ENCODE data around the gene PDCD4. TPM values are rescaled to one million over a fixed set of nuclear protein-coding genes. Genes with fewer than 3 reads are reported as not detected.
A peak's percentile ranks its signal among the peaks of the same experiment; 100 is the strongest.

Gene PDCD4
- polyA plus RNA-seq, 6 donors from 2014 or later, result 197 to 439 (median 323) TPM

DNA sequence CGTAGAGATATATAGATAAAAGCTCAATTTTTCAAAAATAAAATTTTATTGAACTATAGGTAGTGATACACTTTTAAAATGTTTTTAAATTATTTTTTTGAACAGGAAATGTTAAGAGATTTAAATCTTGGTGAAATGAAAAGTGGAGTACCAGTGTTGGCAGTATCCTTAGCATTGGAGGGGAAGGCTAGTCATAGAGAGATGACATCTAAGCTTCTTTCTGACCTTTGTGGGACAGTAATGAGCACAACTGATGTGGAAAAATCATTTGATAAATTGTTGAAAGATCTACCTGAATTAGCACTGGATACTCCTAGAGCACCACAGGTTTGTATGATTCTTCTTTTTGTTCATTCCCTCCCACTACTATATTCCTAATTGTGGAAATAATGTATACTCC lies 15.8 kb downstream of the PDCD4 start:
- Mint-ChIP-seq H3K36me3 (peaks cover 17 to 24% of the 10 kb centered on the region in 2 donors), H3K9me3 (no peaks in the 10 kb centered on the region), H3K4me3 (no peak overlapping the region), H3K27me3 (no peaks in the 10 kb centered on the region), H3K27ac (peak overlapping the region in 3 of 6 donors; percentile 41 to 71 (median 61)), H3K4me1 (peaks cover 18 to 29% (median 22%) of the 10 kb centered on the region in 3 donors)
- no peak for DNase-seq
- ATAC-seq (ENCODE audit: low read depth in 2 of 2), result no peak

DNA sequence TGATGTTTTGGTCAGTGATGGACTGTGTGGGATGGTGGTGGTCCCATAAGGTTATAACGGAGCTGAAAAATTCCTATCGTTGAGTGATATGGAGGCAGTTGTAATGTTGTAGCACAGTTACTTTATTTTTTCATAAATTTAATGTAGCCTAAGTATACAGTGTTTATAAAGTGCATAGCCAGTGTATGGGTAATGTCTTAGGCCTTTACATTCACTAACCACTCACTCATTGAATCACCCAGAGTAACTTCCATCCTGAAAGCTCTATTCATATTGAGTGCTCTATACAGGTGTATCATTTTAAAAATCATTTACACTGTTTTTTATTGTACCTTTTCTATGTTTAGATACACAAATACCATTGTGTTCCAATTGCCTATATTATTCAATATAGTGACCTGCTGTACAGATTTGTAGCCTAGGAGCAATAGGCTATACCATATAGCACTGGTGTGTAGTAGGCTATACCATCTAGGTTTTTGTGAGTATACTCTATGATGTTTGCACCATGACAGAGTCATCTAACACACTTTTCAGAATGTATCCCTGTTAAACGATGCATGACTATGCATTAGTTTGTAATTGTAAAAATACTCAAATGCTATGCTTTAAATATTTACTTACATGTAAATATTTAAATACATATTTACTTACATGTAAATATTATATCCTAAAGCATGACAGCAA lies 21.0 kb downstream of the PDCD4 start:
- Mint-ChIP-seq H3K27me3 (no peaks in the 10 kb centered on the region), H3K4me3 (no peak overlapping the region), H3K4me1 (peaks cover 2 to 19% (median 18%) of the 10 kb centered on the region in 3 donors), H3K27ac (peak overlapping the region in 1 of 6 donors; percentile 73), H3K36me3 (peaks cover 12 to 24% of the 10 kb centered on the region in 2 donors), H3K9me3 (no peaks in the 10 kb centered on the region)
- no peak for ATAC-seq (ENCODE audit: low read depth in 2 of 2)
- no peak for DNase-seq

DNA sequence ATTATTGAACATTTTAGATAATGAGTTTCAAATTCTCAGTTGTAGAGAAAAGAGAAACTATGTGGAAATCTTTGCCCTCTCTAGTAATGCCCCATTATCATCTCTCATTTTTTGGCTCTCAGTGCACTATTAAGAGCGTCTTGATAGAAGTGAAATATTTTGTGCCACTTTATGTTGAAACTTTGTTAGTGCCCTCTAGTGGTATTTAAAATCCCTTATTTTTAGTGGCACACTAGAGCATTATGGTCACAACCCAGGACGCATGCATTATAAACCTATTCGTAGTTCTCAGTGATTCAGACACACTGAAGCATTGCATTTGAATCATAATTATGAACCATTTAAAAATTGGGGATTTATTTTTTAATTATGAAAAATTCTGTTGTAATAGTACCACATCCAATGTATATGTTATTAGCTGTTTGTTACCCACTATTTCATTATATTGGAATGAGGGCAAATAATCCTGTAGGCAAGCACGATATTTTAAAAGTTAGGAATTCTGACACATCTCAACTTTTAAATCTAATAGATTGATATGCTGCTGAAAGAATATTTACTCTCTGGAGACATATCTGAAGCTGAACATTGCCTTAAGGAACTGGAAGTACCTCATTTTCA lies 21.9 kb downstream of the PDCD4 start:
- no peaks in the 10 kb centered on the region for H3K9me3 Mint-ChIP-seq
- peaks cover 2 to 19% (median 18%) of the 10 kb centered on the region in 3 donors for H3K4me1 Mint-ChIP-seq
- H3K27ac Mint-ChIP-seq, result peak overlapping the region in 1 of 6 donors; percentile 51
- H3K36me3 Mint-ChIP-seq, result peaks cover 10 to 24% of the 10 kb centered on the region in 2 donors
- DNase-seq (peak; percentile 50), ATAC-seq (ENCODE audit: low read depth in 2 of 2) (peak; percentile 92 to 97)
- no peak overlapping the region for H3K4me3 Mint-ChIP-seq
- H3K27me3 Mint-ChIP-seq, result no peaks in the 10 kb centered on the region

DNA sequence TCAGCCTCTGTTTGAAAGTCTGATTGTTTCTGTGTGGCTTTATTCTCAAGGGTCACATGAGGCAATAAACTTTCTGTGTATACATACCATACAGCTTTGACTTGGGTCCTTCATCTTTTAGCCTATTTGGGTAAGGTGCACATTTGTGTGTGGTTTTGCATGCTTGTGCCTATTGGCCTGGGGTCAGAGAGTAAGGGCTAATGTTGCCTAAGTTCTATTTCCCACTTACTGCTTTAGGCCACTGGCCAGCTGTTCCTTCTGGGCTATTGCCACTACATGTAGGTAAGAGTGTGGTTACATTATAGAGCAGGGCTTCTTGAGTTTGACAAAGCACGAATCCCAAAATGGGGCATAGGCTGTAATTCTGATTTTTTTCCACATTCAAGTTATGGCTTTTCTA lies 25.5 kb downstream of the PDCD4 start:
- no peaks in the 10 kb centered on the region for H3K27me3 Mint-ChIP-seq
- no peaks in the 10 kb centered on the region for H3K9me3 Mint-ChIP-seq
- H3K27ac Mint-ChIP-seq, result no peak overlapping the region
- H3K4me1 Mint-ChIP-seq, result peaks cover 0 to 17% (median 14%) of the 10 kb centered on the region in 3 donors
- ATAC-seq (ENCODE audit: low read depth in 2 of 2) (no peak), DNase-seq (no peak)
- H3K36me3 Mint-ChIP-seq, result peaks cover 9 to 17% of the 10 kb centered on the region in 2 donors
- no peak overlapping the region for H3K4me3 Mint-ChIP-seq

DNA sequence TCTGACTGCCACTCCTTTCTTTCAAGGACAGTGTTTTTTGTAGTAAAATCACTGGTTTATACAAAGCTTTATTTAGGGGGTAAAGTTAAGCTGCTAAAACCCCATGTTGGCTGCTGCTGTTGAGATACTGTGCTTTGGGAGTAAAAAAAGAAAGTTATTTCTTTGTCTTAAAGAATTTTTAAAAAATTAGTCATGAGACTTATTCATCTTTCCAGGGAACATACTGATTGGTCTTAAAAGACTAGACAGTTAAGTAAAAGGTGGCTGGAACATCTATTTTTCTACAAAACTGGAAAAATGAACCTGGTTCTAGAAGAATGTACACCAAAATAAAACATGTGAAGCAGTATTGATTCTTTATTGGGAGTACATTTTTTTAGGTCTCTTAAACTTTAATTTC lies 26.7 kb downstream of the PDCD4 start:
- Mint-ChIP-seq H3K4me1 (peaks cover 7 to 24% (median 23%) of the 10 kb centered on the region in 3 donors), H3K36me3 (peaks cover 9 to 17% of the 10 kb centered on the region in 2 donors), H3K9me3 (no peaks in the 10 kb centered on the region), H3K4me3 (no peak overlapping the region), H3K27me3 (no peaks in the 10 kb centered on the region), H3K27ac (peak overlapping the region in 1 of 6 donors; percentile 20)
- ATAC-seq (ENCODE audit: low read depth in 2 of 2) (no peak), DNase-seq (no peak)

DNA sequence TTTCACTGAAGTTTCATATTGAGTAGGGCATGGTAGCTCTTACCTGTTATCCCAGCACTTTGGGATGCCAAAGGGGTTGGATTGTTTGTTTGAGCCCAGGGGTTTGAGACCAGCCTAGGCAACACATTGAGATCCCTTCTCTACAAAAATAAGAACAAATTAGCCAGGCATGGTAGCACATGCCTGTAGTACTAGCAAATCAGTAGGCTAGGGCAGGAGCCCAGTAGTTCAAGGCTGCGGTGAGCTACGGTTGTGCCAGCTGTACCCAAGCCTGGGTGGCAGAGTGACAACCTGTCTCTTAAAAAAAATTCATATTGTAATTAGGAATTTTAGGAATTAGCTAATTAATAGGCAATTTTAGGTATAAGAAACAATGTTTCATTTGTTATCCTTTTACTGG lies 29.3 kb downstream of the PDCD4 start:
- Mint-ChIP-seq H3K4me1 (peaks cover 8 to 25% (median 20%) of the 10 kb centered on the region in 3 donors), H3K27ac (peak overlapping the region in 1 of 6 donors; percentile 77), H3K27me3 (no peaks in the 10 kb centered on the region), H3K9me3 (no peaks in the 10 kb centered on the region), H3K4me3 (no peak overlapping the region), H3K36me3 (peaks cover 7 to 9% of the 10 kb centered on the region in 2 donors)
- ATAC-seq (ENCODE audit: low read depth in 2 of 2) (no peak), DNase-seq (no peak)

DNA sequence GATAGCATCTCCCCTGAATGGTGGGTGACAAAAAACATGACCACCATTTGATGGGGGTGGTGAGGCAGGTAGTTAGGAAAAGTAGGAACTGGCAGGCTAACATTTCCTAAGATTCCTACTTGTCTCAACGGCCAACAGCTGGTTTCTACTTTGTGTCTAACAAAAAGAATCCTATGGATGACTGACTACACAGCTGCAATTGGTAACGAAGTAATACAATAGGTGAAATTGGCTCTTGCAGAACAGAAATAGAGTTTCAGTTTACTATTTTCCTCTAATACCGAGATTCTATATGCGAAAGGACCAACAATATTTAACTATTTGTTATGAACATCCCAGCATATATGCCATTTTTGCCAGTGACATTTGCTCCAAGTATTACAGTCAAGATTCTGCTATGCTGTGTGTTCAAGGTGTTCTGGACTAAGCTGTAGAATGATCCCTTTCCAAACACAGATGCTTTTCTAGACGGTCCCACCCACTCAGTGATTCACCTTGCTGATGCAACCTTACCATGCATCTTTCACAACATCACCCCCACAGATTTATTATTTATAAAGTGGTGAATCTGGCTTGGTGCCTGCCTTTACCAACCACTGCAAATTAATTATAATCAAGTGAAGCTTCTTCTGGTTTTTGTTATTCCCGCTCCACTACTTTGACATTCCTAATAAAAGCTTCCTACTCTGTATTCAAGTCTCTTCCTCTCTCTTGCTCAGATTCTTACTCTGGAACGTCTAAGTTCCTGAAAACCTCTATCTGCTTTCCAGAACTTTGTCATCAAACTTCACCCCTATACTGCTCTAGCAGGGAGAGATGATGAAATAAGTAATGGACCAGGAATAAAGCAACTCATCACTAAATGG lies 30.5 kb downstream of the PDCD4 start:
- peak overlapping the region in 3 of 6 donors; percentile 40 to 93 (median 45) for H3K27ac Mint-ChIP-seq
- peaks cover 10 to 18% (median 18%) of the 10 kb centered on the region in 3 donors for H3K4me1 Mint-ChIP-seq
- DNase-seq (no peak), ATAC-seq (ENCODE audit: low read depth in 2 of 2) (no peak)
- peak overlapping the region in 1 of 8 donors; percentile 10 for H3K4me3 Mint-ChIP-seq
- H3K27me3 Mint-ChIP-seq, result no peaks in the 10 kb centered on the region
- peaks cover 0 to 4% of the 10 kb centered on the region in 2 donors for H3K36me3 Mint-ChIP-seq
- no peaks in the 10 kb centered on the region for H3K9me3 Mint-ChIP-seq

DNA sequence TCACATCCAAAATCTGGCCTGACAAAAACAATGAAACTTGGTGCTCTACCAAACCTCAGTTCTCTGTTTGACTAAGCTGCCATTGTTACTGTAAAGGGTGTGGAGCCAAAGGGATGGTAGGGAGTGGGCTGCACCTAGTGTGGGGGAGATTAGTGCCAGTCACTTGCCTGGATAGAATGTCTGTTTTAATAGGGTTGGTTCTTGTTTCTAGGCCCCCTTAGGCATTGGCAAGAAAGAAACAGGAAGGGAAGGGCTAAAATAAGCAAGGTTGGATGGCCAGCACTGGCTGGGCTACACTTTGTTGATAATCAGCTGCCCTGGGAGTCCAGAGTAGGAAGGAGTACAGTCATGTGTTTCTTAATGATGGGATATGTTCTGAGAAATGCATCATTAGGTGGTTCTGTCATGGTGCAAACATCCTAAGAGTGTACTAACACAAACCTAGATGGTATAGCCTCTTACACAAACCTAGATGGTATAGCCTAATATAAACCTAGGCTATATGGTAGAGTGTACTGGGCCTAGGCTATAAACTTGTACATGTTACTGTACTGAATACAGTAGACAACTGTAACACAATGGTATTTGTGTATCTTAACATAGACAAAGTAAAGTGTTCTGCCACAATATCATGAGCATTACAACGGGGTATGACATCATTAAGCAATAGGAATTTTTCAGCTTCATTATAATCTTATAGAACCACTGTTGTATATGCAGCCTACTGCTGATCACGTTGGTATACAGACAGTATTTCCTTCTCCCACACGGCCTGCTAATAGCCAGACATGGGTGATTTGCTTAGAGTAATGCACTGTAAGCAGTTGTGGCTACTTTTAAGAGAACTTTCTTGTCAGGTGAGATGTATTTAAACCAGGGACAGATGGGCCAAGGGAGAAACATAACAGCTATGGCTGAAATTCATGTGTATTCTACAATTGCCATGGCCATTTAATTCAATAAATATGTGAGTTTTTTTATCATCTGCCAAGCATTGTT lies 31.9 kb downstream of the PDCD4 start:
- peak overlapping the region in 5 of 6 donors; percentile 2 to 76 (median 24) for H3K27ac Mint-ChIP-seq
- no peaks in the 10 kb centered on the region for H3K27me3 Mint-ChIP-seq
- H3K4me1 Mint-ChIP-seq, result peaks cover 10 to 22% (median 21%) of the 10 kb centered on the region in 3 donors
- no peak overlapping the region for H3K4me3 Mint-ChIP-seq
- no peaks in the 10 kb centered on the region for H3K9me3 Mint-ChIP-seq
- ATAC-seq (ENCODE audit: low read depth in 2 of 2) (no peak), DNase-seq (no peak)
- H3K36me3 Mint-ChIP-seq, result peaks cover 0 to 4% of the 10 kb centered on the region in 2 donors

DNA sequence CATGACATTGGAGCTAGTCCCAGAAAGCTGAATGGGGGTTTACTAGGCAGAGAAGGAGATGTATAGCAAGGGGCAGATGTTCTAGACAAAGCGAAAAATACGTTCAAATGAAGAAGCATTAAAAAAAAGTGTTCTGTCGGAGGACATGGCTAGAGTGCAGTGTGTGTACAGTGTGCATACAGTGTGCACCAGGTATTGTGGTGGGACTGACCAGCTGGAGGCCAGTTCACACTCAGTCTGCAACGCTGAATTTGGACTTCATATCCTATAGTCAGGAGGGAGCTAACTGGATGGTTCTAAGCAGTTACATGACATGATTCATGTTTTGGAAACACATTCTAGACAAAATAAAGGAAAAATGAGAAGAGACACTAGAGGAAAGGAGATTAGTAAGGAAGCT lies 38.4 kb downstream of the PDCD4 start:
- no peaks in the 10 kb centered on the region for H3K27me3 Mint-ChIP-seq
- no peak overlapping the region for H3K4me3 Mint-ChIP-seq
- peak overlapping the region in 3 of 6 donors; percentile 3 to 36 (median 6) for H3K27ac Mint-ChIP-seq
- ATAC-seq (ENCODE audit: low read depth in 2 of 2), result no peak
- H3K9me3 Mint-ChIP-seq, result no peaks in the 10 kb centered on the region
- no peaks in the 10 kb centered on the region for H3K36me3 Mint-ChIP-seq
- DNase-seq, result no peak
- peaks cover 9 to 12% (median 11%) of the 10 kb centered on the region in 3 donors for H3K4me1 Mint-ChIP-seq

DNA sequence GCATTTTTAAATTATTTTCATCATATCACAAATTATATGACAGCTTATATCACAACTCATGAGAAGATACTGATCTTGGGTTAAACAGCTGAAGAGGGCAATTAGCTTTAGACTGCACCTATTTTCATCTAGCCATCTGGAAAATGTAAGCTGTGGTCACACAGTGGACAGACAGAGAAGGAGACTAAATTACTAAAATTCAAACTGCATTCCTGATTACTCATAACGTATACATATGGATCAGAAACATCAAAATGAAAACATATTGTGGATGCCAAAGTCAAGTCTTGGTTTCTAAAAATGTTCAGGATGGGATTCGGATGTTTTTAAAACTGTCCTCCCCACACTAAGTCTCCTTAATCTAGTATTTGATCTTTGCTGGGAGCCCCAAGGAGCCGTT lies 40.6 kb downstream of the PDCD4 start:
- Mint-ChIP-seq H3K36me3 (no peaks in the 10 kb centered on the region), H3K9me3 (no peaks in the 10 kb centered on the region), H3K27ac (peak overlapping the region in 1 of 6 donors; percentile 89), H3K27me3 (no peaks in the 10 kb centered on the region), H3K4me1 (peaks cover 13 to 18% (median 16%) of the 10 kb centered on the region in 3 donors), H3K4me3 (no peak overlapping the region)
- ATAC-seq (ENCODE audit: low read depth in 2 of 2) (no peak), DNase-seq (no peak)

DNA sequence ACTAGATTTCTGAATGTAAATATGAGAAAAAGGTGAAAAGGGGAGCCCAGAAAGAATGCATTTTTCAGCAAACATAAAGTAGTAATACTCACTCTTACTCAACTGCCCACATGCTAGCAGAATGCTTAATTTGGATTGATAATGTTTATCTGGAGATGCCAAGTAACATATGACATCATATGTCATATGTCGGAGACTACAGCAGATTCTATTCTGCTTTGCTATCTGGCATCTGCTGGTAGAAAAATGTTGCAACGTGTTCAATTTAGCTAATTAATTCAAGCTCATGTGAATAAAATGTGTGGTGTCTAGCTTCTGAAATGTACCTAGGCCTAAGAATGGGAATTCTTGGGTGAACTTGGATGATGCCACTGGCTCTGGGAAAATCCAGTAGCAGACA lies 42.7 kb downstream of the PDCD4 start:
- no peaks in the 10 kb centered on the region for H3K36me3 Mint-ChIP-seq
- ATAC-seq (ENCODE audit: low read depth in 2 of 2), result no peak

DNA sequence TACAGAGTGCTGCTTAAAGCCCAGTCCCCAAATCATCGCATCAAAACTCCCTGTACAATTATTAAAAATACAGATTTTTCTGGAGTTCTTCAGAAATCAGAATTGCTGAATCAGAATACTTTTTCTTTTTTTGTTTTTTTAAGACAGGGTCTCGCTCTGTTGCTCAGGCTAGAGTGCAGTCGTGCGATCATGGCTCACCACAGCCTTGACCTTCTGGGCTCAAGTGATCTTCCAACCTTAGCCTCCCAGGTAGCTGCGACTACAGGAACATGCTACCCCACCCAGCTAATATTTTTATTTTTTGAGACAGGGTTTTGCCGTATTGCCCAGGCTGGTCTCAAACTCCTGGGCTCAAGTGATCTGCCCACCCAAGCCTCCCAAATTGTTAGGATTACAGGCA lies 43.3 kb downstream of the PDCD4 start:
- peaks cover 21 to 22% (median 21%) of the 10 kb centered on the region in 3 donors for H3K4me1 Mint-ChIP-seq
- H3K27ac Mint-ChIP-seq, result peak overlapping the region in 1 of 6 donors; percentile 36

More for the DNA sequence above, 42.7 kb downstream of the PDCD4 start:
- Mint-ChIP-seq H3K27ac (peak overlapping the region in 1 of 6 donors; percentile 24), H3K4me1 (peaks cover 21 to 24% (median 21%) of the 10 kb centered on the region in 3 donors), H3K4me3 (no peak overlapping the region), H3K9me3 (no peaks in the 10 kb centered on the region), H3K27me3 (no peaks in the 10 kb centered on the region)
- DNase-seq, result no peak

More for the DNA sequence above, 43.3 kb downstream of the PDCD4 start:
- ATAC-seq (ENCODE audit: low read depth in 2 of 2) (no peak), DNase-seq (no peak)
- Mint-ChIP-seq H3K4me3 (peak overlapping the region in 1 of 8 donors; percentile 35), H3K9me3 (no peaks in the 10 kb centered on the region), H3K27me3 (no peaks in the 10 kb centered on the region), H3K36me3 (no peaks in the 10 kb centered on the region)
